Uterus (tissue), 2 donors: ENCODE data around the gene PRKN.

ENCODE experiments used
- POLR2A ChIP-seq, 2 donors: fragments of 450-650 bp; IDR thresholded peaks; one replicate each; pipeline ENCODE4 v1.6.1; 2016; ENCODE audit warnings: antibody characterized with exemption in 2 of 2, mild to moderate bottlenecking in 1 of 2, moderate library complexity in 1 of 2
- TF ChIP-seq, protein P1 (sequence below), 4 experiments: fragments of 200-600 bp in 2 of 4; fragments of 450-650 bp in 2 of 4; sonication (generic) in 2 of 4; IDR thresholded peaks; one replicate each; pipeline ENCODE4 v1.5.1; 2016 to 2019; ENCODE audit warnings: antibody characterized with exemption in 4 of 4, mild to moderate bottlenecking in 2 of 4, moderate library complexity in 1 of 4

DNA sequence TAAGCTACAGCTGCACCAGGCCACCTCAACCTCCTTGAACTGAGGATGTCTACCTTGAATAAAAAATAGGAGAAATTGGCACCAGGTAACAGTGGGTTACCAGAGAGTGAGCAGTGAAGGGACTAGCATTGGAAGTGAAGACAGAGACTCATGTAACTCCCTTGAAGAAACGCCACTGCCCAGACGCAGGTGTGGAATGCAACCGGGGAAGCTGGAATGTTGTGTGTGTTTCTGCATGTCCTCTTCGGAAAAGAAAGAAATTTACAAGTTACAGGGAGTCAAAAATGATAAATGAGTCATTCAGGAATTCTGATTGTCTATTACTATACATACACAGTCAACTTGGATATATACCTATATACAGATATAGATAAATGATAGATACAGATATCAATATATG, 939.0 kb downstream of the PRKN start:
- TF ChIP-seq, protein P1, sequence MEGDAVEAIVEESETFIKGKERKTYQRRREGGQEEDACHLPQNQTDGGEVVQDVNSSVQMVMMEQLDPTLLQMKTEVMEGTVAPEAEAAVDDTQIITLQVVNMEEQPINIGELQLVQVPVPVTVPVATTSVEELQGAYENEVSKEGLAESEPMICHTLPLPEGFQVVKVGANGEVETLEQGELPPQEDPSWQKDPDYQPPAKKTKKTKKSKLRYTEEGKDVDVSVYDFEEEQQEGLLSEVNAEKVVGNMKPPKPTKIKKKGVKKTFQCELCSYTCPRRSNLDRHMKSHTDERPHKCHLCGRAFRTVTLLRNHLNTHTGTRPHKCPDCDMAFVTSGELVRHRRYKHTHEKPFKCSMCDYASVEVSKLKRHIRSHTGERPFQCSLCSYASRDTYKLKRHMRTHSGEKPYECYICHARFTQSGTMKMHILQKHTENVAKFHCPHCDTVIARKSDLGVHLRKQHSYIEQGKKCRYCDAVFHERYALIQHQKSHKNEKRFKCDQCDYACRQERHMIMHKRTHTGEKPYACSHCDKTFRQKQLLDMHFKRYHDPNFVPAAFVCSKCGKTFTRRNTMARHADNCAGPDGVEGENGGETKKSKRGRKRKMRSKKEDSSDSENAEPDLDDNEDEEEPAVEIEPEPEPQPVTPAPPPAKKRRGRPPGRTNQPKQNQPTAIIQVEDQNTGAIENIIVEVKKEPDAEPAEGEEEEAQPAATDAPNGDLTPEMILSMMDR (IDR thresholded peaks at IDR 0.05), result no peak
- no peak for TF ChIP-seq POLR2A (IDR thresholded peaks at IDR 0.05)
